Type B pancreatic cell (in vitro differentiated cells): ENCODE measurements around the gene PCGF5. TPM values are rescaled to one million over a fixed set of nuclear protein-coding genes. Genes with fewer than 3 reads are reported as not detected.

ENCODE experiments used
- DNase-seq: peaks from one replicate; pipeline ENCODE4 v3.0.0; 2021; ENCODE audit warnings: mixed read lengths; ENCODE audit not compliant: unreplicated experiment; ENCODE audit errors: extremely low spot score
- H3K27ac Mint-ChIP-seq: 2 replicates; pipeline ENCODE4 v1.8.0; 2021; ENCODE audit warnings: mild to moderate bottlenecking, mixed read lengths
- H3K27me3 Mint-ChIP-seq: 2 replicates; pipeline ENCODE4 v1.8.0; 2021; ENCODE audit warnings: mixed read lengths
- H3K36me3 Mint-ChIP-seq: 2 replicates; pipeline ENCODE4 v1.8.0; 2021; ENCODE audit warnings: mixed read lengths
- H3K4me1 Mint-ChIP-seq: one replicate; pipeline ENCODE4 v1.8.0; 2021; ENCODE audit warnings: mixed read lengths; ENCODE audit not compliant: unreplicated experiment
- H3K4me3 Mint-ChIP-seq: 2 replicates; pipeline ENCODE4 v1.8.0; 2021; ENCODE audit warnings: mild to moderate bottlenecking, mixed read lengths
- H3K9me3 Mint-ChIP-seq: 2 replicates; pipeline ENCODE4 v1.8.0; 2021; ENCODE audit warnings: mixed read lengths
- total RNA-seq: library from RNA; stranded (reverse); gene quantifications from 2 replicates; pipeline ENCODE4 v1.2.1, GENCODE V29; 2021; ENCODE audit warnings: low replicate concordance
- TF ChIP-seq, protein P1 (sequence below): fragments of 200-600 bp; sonication (generic); conservative IDR thresholded peaks from 2 replicates; pipeline ENCODE4 v1.5.0; 2021; ENCODE audit warnings: antibody characterized with exemption, mild to moderate bottlenecking

Gene PCGF5
- total RNA-seq, 1 donor from 2014 or later: 12.0 TPM

DNA sequence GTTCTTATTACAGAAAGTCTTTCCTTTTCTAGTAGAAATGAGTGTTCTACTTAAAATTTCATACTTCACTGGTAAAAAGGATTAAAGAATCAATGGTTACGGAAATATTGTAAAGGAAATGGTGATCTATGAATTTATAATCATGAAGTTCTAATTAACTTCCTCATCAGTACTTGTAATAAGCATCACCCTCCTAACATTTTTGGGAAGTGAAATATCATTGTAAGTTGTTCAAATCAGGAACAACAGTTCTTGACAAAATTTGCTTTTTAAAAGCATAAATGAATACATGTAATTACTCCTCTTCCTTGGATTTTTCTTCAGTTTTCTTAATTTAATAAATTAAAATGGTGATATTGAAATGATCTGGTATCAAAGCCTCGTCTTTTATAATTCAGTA, 5.6 kb upstream of the PCGF5 start:
- Mint-ChIP-seq H3K9me3 (no peaks in the 10 kb centered on the region), H3K4me1 (no peaks in the 10 kb centered on the region), H3K27ac (no peak overlapping the region), H3K27me3 (peaks cover 58% of the 10 kb centered on the region), H3K36me3 (no peaks in the 10 kb centered on the region), H3K4me3 (no peak overlapping the region)
- DNase-seq: no peak
- TF ChIP-seq, protein P1, sequence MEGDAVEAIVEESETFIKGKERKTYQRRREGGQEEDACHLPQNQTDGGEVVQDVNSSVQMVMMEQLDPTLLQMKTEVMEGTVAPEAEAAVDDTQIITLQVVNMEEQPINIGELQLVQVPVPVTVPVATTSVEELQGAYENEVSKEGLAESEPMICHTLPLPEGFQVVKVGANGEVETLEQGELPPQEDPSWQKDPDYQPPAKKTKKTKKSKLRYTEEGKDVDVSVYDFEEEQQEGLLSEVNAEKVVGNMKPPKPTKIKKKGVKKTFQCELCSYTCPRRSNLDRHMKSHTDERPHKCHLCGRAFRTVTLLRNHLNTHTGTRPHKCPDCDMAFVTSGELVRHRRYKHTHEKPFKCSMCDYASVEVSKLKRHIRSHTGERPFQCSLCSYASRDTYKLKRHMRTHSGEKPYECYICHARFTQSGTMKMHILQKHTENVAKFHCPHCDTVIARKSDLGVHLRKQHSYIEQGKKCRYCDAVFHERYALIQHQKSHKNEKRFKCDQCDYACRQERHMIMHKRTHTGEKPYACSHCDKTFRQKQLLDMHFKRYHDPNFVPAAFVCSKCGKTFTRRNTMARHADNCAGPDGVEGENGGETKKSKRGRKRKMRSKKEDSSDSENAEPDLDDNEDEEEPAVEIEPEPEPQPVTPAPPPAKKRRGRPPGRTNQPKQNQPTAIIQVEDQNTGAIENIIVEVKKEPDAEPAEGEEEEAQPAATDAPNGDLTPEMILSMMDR: no peak

DNA sequence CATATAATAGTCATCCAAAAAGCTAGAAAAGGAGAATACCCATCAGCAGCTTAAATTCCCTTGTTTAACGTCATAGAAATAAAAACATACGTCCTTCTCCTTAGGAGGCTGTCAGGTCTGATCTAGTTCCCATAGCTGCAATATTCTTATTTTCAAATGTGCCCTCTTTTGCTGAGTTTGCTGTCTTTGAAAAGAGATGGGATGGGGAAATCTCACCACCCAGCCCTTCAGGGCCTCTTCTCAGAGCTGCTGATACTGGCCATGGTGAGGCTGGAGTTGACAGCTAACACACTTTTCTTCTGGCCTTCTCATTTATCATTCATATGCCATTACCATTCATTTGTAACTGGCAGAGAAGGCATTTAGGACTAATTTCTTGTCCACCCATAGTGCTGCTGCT, 5.1 kb upstream of the PCGF5 start:
- no peaks in the 10 kb centered on the region for H3K36me3 Mint-ChIP-seq
- H3K27ac Mint-ChIP-seq: no peak overlapping the region
- H3K27me3 Mint-ChIP-seq: peaks cover 58% of the 10 kb centered on the region

DNA sequence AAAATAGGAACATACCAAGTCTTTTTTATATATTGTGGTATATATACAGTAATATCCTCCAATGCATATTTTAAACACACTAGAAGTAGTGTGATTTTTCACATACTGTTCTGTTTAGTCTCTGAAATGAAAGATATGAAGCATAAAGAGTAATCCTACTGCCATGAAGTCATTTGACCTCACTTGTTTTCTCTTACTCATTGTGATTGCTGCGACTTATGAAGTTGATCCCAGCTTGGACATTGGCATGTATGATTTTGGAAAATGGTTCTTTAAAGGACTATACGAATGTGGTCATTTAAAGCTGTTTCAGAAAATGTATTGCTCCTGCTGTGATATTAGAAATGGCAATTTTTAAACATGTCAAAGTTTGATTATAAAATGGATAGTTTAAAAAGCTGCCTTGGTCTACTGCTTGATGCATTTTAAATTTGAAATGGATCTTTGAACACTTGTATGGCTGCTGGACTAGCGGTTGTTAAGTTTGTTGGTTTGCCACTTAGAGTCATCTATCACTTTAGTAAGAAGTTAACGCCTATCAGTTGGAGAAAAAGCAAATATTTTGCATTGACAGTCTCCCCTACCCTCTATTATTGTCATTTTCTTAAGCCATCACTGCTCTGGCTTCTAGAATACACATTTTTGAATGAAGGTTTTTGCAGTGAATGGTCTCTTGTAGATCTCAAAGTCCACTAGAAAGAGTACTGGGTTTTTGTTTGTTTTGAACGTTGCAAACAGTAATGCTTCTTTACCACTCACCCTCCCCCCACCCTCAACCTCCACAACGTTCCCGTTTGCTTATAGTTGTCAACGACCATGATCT, 881 bp upstream of the PCGF5 start:
- H3K4me1 Mint-ChIP-seq: peaks cover 7% of the 10 kb centered on the region
- DNase-seq: no peak
- TF ChIP-seq, protein P1: no peak
- no peaks in the 10 kb centered on the region for H3K9me3 Mint-ChIP-seq
- peaks cover 55% of the 10 kb centered on the region for H3K27me3 Mint-ChIP-seq
- H3K27ac Mint-ChIP-seq: no peak overlapping the region
- H3K4me3 Mint-ChIP-seq: peak overlapping the region; percentile 90
- H3K36me3 Mint-ChIP-seq: peaks cover 8% of the 10 kb centered on the region

More for the DNA sequence above, 5.1 kb upstream of the PCGF5 start:
- Mint-ChIP-seq H3K4me3 (no peak overlapping the region), H3K9me3 (no peaks in the 10 kb centered on the region), H3K4me1 (no peaks in the 10 kb centered on the region)
- TF ChIP-seq, protein P1: no peak
- DNase-seq: no peak

DNA sequence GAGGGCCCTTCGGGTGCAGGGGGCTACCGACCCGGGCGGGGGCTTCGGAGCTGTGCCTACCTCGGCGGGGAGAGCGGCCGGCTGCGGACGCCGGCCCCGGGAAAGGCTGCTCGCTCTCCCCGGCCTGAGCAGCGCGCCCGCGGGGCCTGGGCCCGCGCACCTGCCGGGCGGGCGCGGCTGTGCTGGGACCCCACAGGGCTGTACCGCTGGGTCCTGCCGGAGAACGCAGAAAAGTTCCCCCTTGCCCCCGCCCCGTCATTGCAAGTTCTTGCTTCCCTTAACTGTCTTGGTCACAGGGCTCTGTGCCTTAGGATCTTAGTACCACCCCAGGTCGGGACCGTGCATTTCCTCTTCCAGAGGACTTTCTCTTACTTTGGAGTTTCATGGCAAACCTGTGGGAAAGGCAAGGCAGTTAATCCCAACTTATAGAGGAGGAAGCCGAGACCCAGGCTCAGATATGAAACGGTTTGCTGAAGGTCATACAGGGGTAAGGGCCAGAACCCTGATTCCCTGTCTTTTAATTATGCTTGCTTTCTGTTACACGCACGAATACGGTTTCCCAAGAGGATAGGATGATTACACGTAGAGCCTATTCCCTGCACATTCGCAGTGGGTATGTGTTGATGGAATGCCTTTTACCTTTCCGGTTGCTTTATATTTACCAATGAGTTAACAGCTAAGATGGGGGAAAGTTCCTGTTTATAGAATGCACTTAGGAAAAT, 652 bp downstream of the PCGF5 start:
- peaks cover 48% of the 10 kb centered on the region for H3K27me3 Mint-ChIP-seq
- H3K36me3 Mint-ChIP-seq: peaks cover 8% of the 10 kb centered on the region
- TF ChIP-seq, protein P1: no peak
- H3K9me3 Mint-ChIP-seq: no peaks in the 10 kb centered on the region
- peak overlapping the region; percentile 94 for H3K4me3 Mint-ChIP-seq
- H3K4me1 Mint-ChIP-seq: peaks cover 7% of the 10 kb centered on the region
- H3K27ac Mint-ChIP-seq: peak overlapping the region; percentile 86
- DNase-seq: peak; percentile 71

DNA sequence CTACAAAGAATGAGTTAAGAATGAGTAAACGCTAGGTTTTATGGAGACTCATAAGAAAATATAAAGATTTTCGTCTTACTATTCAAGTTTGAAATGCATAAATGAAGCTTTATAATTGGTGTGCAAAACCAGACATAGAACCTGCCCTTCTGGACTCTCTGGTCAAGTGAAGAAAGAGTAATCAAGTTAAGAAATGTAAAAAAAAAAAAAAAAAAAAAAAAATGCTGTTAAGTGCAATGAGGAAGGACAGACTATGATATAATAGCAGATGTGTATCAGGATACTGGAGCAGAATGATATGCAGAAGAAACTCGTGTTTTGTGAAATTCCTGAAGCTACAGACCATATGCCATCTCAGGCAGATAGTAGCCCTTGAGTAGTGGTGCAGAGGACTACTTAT, 5.6 kb downstream of the PCGF5 start:
- Mint-ChIP-seq H3K27ac (no peak overlapping the region), H3K27me3 (peaks cover 20% of the 10 kb centered on the region), H3K36me3 (peaks cover 8% of the 10 kb centered on the region), H3K4me3 (no peak overlapping the region), H3K9me3 (no peaks in the 10 kb centered on the region), H3K4me1 (peaks cover 6% of the 10 kb centered on the region)
- DNase-seq: no peak
- TF ChIP-seq, protein P1: no peak
